ENCODE data around the gene C8G.
A peak's percentile ranks its signal among the peaks of the same experiment; 100 is the strongest.

The C8G gene

DNA sequence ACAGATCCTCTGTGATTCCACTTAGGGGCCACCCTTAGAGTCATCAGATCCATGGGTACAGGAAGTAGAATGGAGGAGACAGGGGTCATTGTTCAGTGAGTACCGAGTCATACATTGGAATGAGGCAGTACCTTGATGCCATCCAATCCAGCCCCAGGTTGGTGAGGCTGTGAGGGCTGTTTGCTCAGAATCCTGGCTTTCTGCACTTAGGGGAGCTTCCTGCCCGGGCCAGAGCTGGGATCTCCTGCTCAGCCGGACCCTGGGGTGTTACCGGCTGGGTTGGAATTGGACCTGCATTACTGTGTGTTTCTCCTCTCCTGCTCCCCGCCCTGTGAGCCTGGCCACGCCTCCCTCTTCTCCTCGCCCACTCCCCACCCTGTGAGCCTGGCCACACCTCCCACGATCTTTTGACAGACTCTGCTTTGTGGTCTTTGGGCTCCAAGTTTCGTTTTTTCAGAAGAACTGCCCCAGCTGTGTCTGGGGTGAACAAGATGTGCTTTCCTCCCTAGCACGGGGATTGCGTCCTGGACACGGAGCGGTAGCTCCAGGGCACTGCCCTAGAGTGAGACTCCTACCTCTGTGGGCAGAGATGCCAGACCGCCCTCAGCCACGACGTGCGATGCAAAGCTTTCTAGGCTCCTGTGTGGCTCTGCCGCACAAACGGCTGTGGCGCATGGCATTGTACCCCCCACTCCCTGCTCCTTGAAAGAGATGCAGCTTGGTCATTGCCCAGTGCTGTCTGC, 43.4 kb upstream of the C8G start:
- TF ChIP-seq, protein P1, sequence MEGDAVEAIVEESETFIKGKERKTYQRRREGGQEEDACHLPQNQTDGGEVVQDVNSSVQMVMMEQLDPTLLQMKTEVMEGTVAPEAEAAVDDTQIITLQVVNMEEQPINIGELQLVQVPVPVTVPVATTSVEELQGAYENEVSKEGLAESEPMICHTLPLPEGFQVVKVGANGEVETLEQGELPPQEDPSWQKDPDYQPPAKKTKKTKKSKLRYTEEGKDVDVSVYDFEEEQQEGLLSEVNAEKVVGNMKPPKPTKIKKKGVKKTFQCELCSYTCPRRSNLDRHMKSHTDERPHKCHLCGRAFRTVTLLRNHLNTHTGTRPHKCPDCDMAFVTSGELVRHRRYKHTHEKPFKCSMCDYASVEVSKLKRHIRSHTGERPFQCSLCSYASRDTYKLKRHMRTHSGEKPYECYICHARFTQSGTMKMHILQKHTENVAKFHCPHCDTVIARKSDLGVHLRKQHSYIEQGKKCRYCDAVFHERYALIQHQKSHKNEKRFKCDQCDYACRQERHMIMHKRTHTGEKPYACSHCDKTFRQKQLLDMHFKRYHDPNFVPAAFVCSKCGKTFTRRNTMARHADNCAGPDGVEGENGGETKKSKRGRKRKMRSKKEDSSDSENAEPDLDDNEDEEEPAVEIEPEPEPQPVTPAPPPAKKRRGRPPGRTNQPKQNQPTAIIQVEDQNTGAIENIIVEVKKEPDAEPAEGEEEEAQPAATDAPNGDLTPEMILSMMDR (IDR thresholded peaks at IDR 0.05; ENCODE audit: borderline replicate concordance, insufficient read depth, low read depth, low read length) = no peak
- peak overlapping the region; percentile 0 for H3K4me3 ChIP-seq (ENCODE audit: low read depth, low read length)

DNA sequence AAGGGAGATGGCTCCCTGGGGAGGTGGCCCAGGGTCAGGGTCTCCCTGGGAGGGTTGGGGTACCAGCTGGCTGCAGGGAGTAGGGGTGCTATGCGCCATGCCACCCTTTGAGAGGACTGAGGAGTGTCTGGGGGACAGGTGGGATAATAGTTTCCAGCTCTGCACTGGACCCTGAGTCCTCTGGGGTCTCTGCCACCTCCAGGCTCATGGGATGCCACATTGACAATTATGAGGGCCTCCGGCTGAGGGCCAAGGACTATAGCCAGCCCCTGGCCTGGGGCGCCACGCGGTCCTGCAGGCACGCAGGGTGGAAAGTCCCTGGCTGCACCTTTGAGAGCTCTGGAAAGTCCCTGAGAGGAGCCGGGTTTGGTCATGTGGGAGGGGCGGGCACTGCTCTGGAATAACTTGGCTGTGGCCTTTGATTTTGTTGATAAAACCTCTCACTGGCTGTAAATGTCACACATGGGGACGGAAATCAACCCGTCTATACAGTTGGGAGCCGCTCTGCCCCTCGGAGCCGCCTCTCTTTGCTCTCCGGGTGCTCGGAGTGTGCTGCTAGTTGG, 42.7 kb upstream of the C8G start:
- H3K4me3 ChIP-seq (ENCODE audit: low read depth, low read length) = peak overlapping the region; percentile 0
- TF ChIP-seq, protein P1 (IDR thresholded peaks at IDR 0.05; ENCODE audit: borderline replicate concordance, insufficient read depth, low read depth, low read length) = no peak

DNA sequence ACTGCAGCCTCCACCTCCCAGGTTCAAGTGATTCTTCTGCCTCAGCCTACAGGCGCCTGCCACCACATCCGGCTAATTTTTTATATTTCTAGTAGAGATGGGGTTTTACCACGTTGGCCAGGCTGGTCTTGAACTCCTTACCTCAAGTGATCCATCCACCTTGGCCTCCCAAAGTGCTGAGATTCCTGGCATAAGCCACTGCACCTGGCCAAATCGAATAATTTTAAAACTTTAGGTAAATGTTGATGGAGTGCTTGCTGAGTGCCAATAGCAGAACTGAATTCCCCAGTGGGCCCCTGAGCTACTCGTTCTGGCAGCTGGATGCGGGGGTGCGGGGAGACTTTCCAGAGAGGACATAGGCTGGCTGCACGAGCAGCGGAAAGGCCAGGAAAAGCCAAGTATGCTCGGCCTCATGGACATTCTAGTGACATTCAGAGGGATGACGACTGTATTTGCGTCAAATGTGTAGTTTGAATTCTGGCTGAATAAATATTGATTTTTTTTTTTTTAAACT, 41.9 kb upstream of the C8G start:
- TF ChIP-seq, protein P1 (IDR thresholded peaks at IDR 0.05; ENCODE audit: borderline replicate concordance, insufficient read depth, low read depth, low read length) = no peak

DNA sequence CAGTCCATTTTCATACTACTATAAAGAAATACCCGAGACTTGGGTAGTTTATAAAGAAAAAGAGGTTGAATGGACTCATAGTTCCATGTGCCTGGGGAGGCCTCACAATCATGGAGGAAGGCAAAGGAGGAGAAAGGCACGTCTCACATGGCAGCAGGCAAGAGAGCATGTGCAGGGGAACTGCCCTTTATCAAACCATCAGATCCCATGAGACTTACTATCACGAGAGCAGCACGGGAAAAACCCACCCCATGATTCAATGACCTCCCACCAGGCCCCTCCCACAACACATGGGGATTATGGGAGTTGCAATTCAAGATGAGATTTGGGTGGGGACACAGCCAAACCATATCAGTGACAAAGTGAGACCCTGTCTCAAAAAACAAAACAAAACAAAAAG, 38.8 kb upstream of the C8G start:
- H3K4me3 ChIP-seq (ENCODE audit: low read depth, low read length) = no peak overlapping the region
- TF ChIP-seq, protein P1 (IDR thresholded peaks at IDR 0.05; ENCODE audit: borderline replicate concordance, insufficient read depth, low read depth, low read length) = no peak

More for the DNA sequence above, 41.9 kb upstream of the C8G start:
- no peak overlapping the region for H3K4me3 ChIP-seq (ENCODE audit: low read depth, low read length)

DNA sequence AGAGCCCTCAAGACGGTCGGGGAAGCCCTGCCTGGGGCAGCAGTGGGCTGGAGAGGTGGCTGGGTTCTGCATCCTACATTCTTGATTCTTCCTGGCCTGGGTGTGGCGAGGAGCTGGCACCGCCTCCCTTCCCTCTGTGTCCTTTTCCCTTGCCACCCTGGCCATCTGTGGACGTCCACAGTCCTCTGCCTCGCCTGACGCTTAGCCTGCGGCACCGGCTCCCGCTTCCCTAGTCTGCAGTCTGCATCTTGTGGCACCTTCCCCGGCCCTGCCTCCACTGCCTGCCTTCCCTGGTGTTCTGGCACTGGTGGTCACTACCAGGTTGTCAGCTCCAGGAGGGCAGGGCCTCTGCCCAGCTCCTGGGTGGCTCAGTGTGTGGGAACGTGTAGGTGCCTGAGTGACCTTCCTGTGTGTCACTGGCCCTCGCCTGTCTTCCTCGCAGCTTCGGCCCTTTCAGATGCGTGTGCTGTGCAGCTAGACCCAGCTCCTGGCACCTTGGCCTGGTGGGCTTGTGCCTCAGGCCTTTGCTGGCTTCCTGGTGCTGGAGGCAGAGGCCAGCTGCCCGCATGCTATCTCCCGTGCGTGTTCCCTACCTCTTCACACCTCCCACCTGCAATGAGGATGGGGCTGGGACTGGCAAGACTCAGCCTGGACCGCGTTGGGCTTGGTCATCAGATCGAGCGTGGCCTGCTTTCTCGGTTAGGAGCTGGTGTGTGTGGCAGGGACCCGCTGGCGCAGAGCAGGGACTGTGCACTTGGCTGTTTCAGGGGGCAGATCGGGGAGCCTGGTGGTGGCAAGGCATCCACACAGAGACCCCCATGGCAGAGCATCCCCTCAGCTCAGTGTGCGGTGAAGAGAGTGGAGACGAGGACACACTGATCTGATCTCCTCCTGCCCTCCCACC, 37.8 kb upstream of the C8G start:
- H3K4me3 ChIP-seq (ENCODE audit: low read depth, low read length) = no peak overlapping the region
- TF ChIP-seq, protein P1 (IDR thresholded peaks at IDR 0.05; ENCODE audit: borderline replicate concordance, insufficient read depth, low read depth, low read length) = no peak

DNA sequence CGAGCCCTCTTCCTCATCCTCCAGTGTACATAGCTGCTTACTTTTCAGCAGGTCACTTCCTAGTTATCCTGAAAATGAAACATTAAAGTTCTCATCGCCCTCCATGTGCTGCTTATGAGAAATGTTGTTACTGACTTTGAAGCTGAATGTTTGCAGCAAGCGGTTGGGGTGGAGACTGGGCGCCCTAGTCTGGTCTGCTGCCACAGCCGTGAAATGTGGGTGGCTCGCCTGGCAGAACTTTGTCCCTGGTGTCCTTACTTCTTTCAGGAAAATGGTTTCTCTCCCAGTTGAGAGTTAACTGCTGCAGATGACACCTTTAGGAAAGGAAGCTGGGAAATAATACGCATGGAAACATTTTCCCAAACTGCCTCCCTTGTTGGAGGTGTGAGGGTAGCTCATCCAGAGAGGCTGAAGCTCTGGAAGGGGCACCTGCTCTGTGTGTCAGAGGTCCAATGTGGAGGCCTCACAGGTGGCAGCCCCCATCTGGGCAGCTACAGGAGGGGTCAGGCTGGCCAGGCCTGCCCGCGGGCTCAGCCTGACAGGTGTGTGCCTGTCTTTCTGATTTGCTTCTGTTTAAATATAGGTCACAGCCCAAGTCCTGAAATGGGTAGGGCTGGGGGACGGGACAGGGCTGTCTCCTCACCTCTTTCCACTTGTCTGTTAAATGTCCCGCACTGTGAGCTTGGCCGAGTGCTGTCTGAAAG, 34.7 kb upstream of the C8G start:
- no peak overlapping the region for H3K4me3 ChIP-seq (ENCODE audit: low read depth, low read length)
- TF ChIP-seq, protein P1 (IDR thresholded peaks at IDR 0.05; ENCODE audit: borderline replicate concordance, insufficient read depth, low read depth, low read length) = no peak
